Measurements from ENCODE around the gene COL23A1.
"Not testable (repeated sequence)": the region's sequence is repeated elsewhere in the genome, so short reads cannot be mapped to it uniquely, and the experiment has no call there.

DNA sequence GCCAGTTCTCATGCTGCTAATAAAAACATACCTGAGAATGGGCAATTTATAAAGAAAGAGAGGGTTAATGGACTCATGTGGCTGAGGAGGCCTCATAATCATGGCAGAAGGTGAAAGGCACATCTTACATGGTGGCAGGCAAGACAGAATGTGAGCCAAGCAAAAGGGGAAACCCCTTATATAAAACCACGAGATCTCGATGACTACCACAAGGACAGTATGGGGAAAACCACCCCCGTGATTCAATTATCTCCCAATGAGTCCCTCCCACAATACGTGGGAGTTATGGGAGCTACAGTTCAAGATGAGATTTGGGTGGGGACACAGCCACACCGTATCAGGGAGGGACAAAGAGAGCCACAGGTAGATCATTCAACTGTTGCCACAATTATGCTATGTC is 272.5 kb downstream of the COL23A1 start:
- not testable (repeated sequence) for TF ChIP-seq JUN (CRISPR knock-in tag; IDR thresholded peaks at IDR 0.05); HMGXB4 (CRISPR knock-in tag; IDR thresholded peaks at IDR 0.05); CTCF (IDR thresholded peaks at IDR 0.05); PRDM15 (CRISPR knock-in tag; IDR thresholded peaks at IDR 0.05); GRHL2 (CRISPR knock-in tag; IDR thresholded peaks at IDR 0.05; ENCODE audit: insufficient replicate concordance, severe bottlenecking); MXD4 (CRISPR knock-in tag; IDR thresholded peaks at IDR 0.05; ENCODE audit: borderline replicate concordance); ELF4 (CRISPR knock-in tag; IDR thresholded peaks at IDR 0.05; ENCODE audit: low read depth); NR3C1 (CRISPR knock-in tag; conservative IDR thresholded peaks at IDR 0.05; ENCODE audit: low read depth); NFE2L1 (CRISPR knock-in tag; IDR thresholded peaks at IDR 0.05); ZSCAN18 (CRISPR knock-in tag; IDR thresholded peaks at IDR 0.05)
- TF ChIP-seq, protein P1, sequence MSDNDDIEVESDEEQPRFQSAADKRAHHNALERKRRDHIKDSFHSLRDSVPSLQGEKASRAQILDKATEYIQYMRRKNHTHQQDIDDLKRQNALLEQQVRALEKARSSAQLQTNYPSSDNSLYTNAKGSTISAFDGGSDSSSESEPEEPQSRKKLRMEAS (CRISPR knock-in tag; IDR thresholded peaks at IDR 0.05) = not testable (repeated sequence)
- TF ChIP-seq, protein P2, sequence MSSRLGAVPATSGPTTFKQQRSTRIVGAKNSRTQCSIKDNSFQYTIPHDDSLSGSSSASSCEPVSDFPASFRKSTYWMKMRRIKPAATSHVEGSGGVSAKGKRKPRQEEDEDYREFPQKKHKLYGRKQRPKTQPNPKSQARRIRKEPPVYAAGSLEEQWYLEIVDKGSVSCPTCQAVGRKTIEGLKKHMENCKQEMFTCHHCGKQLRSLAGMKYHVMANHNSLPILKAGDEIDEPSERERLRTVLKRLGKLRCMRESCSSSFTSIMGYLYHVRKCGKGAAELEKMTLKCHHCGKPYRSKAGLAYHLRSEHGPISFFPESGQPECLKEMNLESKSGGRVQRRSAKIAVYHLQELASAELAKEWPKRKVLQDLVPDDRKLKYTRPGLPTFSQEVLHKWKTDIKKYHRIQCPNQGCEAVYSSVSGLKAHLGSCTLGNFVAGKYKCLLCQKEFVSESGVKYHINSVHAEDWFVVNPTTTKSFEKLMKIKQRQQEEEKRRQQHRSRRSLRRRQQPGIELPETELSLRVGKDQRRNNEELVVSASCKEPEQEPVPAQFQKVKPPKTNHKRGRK (CRISPR knock-in tag; IDR thresholded peaks at IDR 0.05; ENCODE audit: borderline replicate concordance) = not testable (repeated sequence)
- TF ChIP-seq, protein P3, sequence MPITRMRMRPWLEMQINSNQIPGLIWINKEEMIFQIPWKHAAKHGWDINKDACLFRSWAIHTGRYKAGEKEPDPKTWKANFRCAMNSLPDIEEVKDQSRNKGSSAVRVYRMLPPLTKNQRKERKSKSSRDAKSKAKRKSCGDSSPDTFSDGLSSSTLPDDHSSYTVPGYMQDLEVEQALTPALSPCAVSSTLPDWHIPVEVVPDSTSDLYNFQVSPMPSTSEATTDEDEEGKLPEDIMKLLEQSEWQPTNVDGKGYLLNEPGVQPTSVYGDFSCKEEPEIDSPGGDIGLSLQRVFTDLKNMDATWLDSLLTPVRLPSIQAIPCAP (CRISPR knock-in tag; IDR thresholded peaks at IDR 0.05) = not testable (repeated sequence)
